GM23338 (cell line): ENCODE data around the gene MYO18A. TPM values are rescaled to one million over a fixed set of nuclear protein-coding genes. Genes with fewer than 3 reads are reported as not detected.

Experiments
- ATAC-seq: fragments of 200-7000 bp; cut with Tn5 transposase; 3 replicates; pipeline ENCODE4 v1.9.1; 2020
- DNase-seq: peaks from one replicate; pipeline ENCODE4 v3.0.0-alpha.2; 2015; ENCODE audit warnings: low spot score
- H2AFZ ChIP-seq: fragments of 200-600 bp; sonication (generic); 2 replicates; pipeline ENCODE4 v1.8.0; 2016; ENCODE audit warnings: antibody characterized with exemption, mild to moderate bottlenecking, moderate library complexity
- H3F3A ChIP-seq: fragments of 200-600 bp; sonication (generic); replicated peaks from 2 replicates; pipeline ENCODE4 v1.8.0; 2017; ENCODE audit warnings: antibody characterized with exemption, mixed run types, low read depth
- H3K27ac ChIP-seq: fragments of 200-600 bp; sonication (generic); 2 replicates; pipeline ENCODE4 v1.6.1; 2016; ENCODE audit warnings: low read depth
- H3K27me3 ChIP-seq: fragments of 200-600 bp; sonication (generic); 2 replicates; pipeline ENCODE4 v1.8.0; 2016; ENCODE audit warnings: mild to moderate bottlenecking, mixed run types, moderate library complexity; ENCODE audit not compliant: insufficient read depth
- H3K36me3 ChIP-seq: fragments of 200-600 bp; sonication (generic); 2 replicates; pipeline ENCODE4 v1.8.0; 2016; ENCODE audit warnings: mild to moderate bottlenecking; ENCODE audit not compliant: insufficient read depth
- H3K4me1 ChIP-seq: fragments of 200-600 bp; sonication (generic); 2 replicates; pipeline ENCODE4 v1.8.0; 2016; ENCODE audit warnings: mild to moderate bottlenecking, moderate library complexity; ENCODE audit not compliant: insufficient read depth
- H3K4me2 ChIP-seq: fragments of 200-600 bp; sonication (generic); 2 replicates; pipeline ENCODE4 v1.7.1; 2017; ENCODE audit warnings: mixed run types
- H3K4me3 ChIP-seq: fragments of 200-600 bp; sonication (generic); 2 replicates; pipeline ENCODE4 v1.6.1; 2016; ENCODE audit warnings: mixed run types
- H3K79me2 ChIP-seq: fragments of 200-600 bp; sonication (generic); replicated peaks from 2 replicates; pipeline ENCODE4 v1.8.0; 2017; ENCODE audit warnings: mild to moderate bottlenecking; ENCODE audit not compliant: insufficient read depth
- H3K9me2 ChIP-seq: fragments of 200-600 bp; sonication (generic); 2 replicates; pipeline ENCODE4 v1.8.0; 2017; ENCODE audit not compliant: insufficient read depth
- H4K20me1 ChIP-seq: fragments of 200-600 bp; sonication (generic); replicated peaks from 2 replicates; pipeline ENCODE4 v1.8.0; 2017; ENCODE audit warnings: mild to moderate bottlenecking; ENCODE audit not compliant: insufficient read depth
- H3K27ac Mint-ChIP-seq: 2 replicates; pipeline ENCODE4 v1.8.0; 2020; ENCODE audit warnings: inconsistent platforms, mild to moderate bottlenecking, moderate library complexity, mixed read lengths
- H3K27me3 Mint-ChIP-seq: 3 replicates; pipeline ENCODE4 v1.8.0; 2022; ENCODE audit warnings: low read depth, mild to moderate bottlenecking, moderate library complexity, mixed read lengths, inconsistent platforms; ENCODE audit not compliant: insufficient read depth, poor library complexity
- H3K36me3 Mint-ChIP-seq: 3 replicates; pipeline ENCODE4 v1.8.0; 2021; ENCODE audit warnings: low read depth, mild to moderate bottlenecking, inconsistent platforms, moderate library complexity, mixed read lengths
- H3K4me1 Mint-ChIP-seq: 3 replicates; pipeline ENCODE4 v1.8.0; 2020; ENCODE audit warnings: mild to moderate bottlenecking, inconsistent platforms, mixed read lengths
- H3K4me3 Mint-ChIP-seq: 3 replicates; pipeline ENCODE4 v1.8.0; 2021; ENCODE audit warnings: moderate library complexity, mild to moderate bottlenecking, inconsistent platforms, mixed read lengths
- H3K9me3 Mint-ChIP-seq: 3 replicates; pipeline ENCODE4 v1.8.0; 2020; ENCODE audit warnings: moderate library complexity, mild to moderate bottlenecking, inconsistent platforms, mixed read lengths
- CREB1 ChIP-seq: fragments of 250-450 bp; sonication (Bioruptor Pico); IDR thresholded peaks from 2 replicates; pipeline ENCODE4 v1.5.0; 2020; ENCODE audit warnings: low read depth, mild to moderate bottlenecking, moderate library complexity
- CTCF ChIP-seq, 2 experiments: fragments of 200-600 bp in 1 of 2; sonication (generic) in 1 of 2; conservative IDR thresholded peaks; 2 replicates each; pipeline versions ENCODE4 v1.5.1 to v1.6.1; 2016 to 2017; ENCODE audit warnings: antibody characterized with exemption in 2 of 2, low read depth in 2 of 2, mild to moderate bottlenecking in 2 of 2, moderate library complexity in 1 of 2
- ETS1 ChIP-seq: IDR thresholded peaks from 2 replicates; pipeline ENCODE4 v1.6.1; 2016; ENCODE audit warnings: antibody characterized with exemption
- EZH2 ChIP-seq: fragments of 200-600 bp; sonication (generic); IDR thresholded peaks from one replicate; pipeline ENCODE4 v1.8.0; 2017; ENCODE audit warnings: antibody characterized with exemption, mild to moderate bottlenecking, low read depth; ENCODE audit not compliant: unreplicated experiment
- EZH2phosphoT487 ChIP-seq: fragments of 200-600 bp; sonication (generic); IDR thresholded peaks from one replicate; pipeline ENCODE4 v1.8.1; 2018; ENCODE audit warnings: antibody characterized with exemption; ENCODE audit not compliant: unreplicated experiment
- NANOG ChIP-seq: IDR thresholded peaks from 2 replicates; pipeline ENCODE4 v1.6.1; 2016; ENCODE audit warnings: antibody characterized with exemption, borderline replicate concordance
- POLR2AphosphoS5 ChIP-seq: IDR thresholded peaks from 2 replicates; pipeline ENCODE4 v1.6.1; 2016; ENCODE audit warnings: antibody characterized with exemption, low read depth
- REST ChIP-seq: IDR thresholded peaks from one replicate; pipeline ENCODE4 v1.6.1; 2018; ENCODE audit warnings: antibody characterized with exemption; ENCODE audit not compliant: unreplicated experiment
- STAT1 ChIP-seq: IDR thresholded peaks from one replicate; pipeline ENCODE4 v1.6.1; 2016; ENCODE audit warnings: antibody characterized with exemption; ENCODE audit not compliant: unreplicated experiment
- ZNF114 ChIP-seq: fragments of 250-450 bp; sonication (Bioruptor Pico); IDR thresholded peaks from 2 replicates; pipeline ENCODE4 v1.5.0; 2020; ENCODE audit warnings: mild to moderate bottlenecking, moderate library complexity
- ZNF331 ChIP-seq: fragments of 250-450 bp; sonication (Bioruptor Pico); IDR thresholded peaks from 2 replicates; pipeline ENCODE4 v1.5.0; 2020; ENCODE audit warnings: low read depth, mild to moderate bottlenecking, moderate library complexity
- ZNF462 ChIP-seq: fragments of 250-450 bp; sonication (Bioruptor Pico); IDR thresholded peaks from 2 replicates; pipeline ENCODE4 v1.5.0; 2020; ENCODE audit warnings: mild to moderate bottlenecking, moderate library complexity
- polyA plus RNA-seq: library from polyadenylated mRNA; unstranded; fragments of >200 nt; fragmentation: Nextera tagmentation; extraction: Ambion mirVana; gene quantifications from 2 replicates; pipeline ENCODE4 v1.2.1, GENCODE V29; 2016
- total RNA-seq: library from RNA; depleted of rRNA; stranded (reverse); fragments of >200 nt; shearing (Covaris generic); gene quantifications from 2 replicates; pipeline ENCODE4 v1.2.3, GENCODE V29; 2014

MYO18A gene
- total and polyA plus RNA-seq, 2 experiments from 2014 or later: 18.3 to 37.5 TPM

GRCh38 chr17:29066606-29067005 lies 113.6 kb downstream of the MYO18A start:
- DNase-seq (no peak), ATAC-seq (no peak; the same call in 2 of the 3 replicates)
- H3K36me3 ChIP-seq: no peaks in the 10 kb centered on the region
- H3K9me2 ChIP-seq: no peaks in the 10 kb centered on the region
- peaks cover 51% of the 10 kb centered on the region for H3K4me1 Mint-ChIP-seq
- TF ChIP-seq STAT1: no peak
- no peak for TF ChIP-seq EZH2
- TF ChIP-seq NANOG: no peak
- TF ChIP-seq REST: no peak
- TF ChIP-seq ZNF331 (CRISPR knock-in tag): no peak
- TF ChIP-seq ETS1: no peak
- no peak for TF ChIP-seq ZNF462 (CRISPR knock-in tag)
- TF ChIP-seq CTCF (conservative IDR thresholded peaks at IDR 0.05; ENCODE audit: low read depth in 2 of 2): no peak
- TF ChIP-seq ZNF114 (CRISPR knock-in tag): no peak
- no peak for TF ChIP-seq EZH2phosphoT487
- TF ChIP-seq CREB1 (CRISPR knock-in tag): no peak
- TF ChIP-seq POLR2AphosphoS5: no peak
- H3K9me3 Mint-ChIP-seq: no peaks in the 10 kb centered on the region
- H3K36me3 Mint-ChIP-seq: no peaks in the 10 kb centered on the region
- peaks cover 10% of the 10 kb centered on the region for H3K27me3 Mint-ChIP-seq
- no peak overlapping the region for H3K4me3 ChIP-seq
- H3K27me3 ChIP-seq: no peaks in the 10 kb centered on the region
- H3K4me1 ChIP-seq: peaks cover 27% of the 10 kb centered on the region
- no peak overlapping the region for H3K4me3 Mint-ChIP-seq
- H2AFZ ChIP-seq: no peak overlapping the region
- H3K27ac Mint-ChIP-seq: no peak overlapping the region
- no peak overlapping the region for H3K4me2 ChIP-seq
- H3F3A ChIP-seq: peaks cover 5% of the 10 kb centered on the region; the same call in 1 of the 2 replicates
- H3K79me2 ChIP-seq: no peaks in the 10 kb centered on the region
- H4K20me1 ChIP-seq: no peaks in the 10 kb centered on the region
- no peak overlapping the region for H3K27ac ChIP-seq
